Measurements from ENCODE around the gene INTS11. TPM values are rescaled to one million over a fixed set of nuclear protein-coding genes. Genes with fewer than 3 reads are reported as not detected.
A peak's percentile ranks its signal among the peaks of the same experiment; 100 is the strongest.

Gene INTS11
- total and polyA plus RNA-seq, 2 of the 13 experiments (the other 11 are each of a cell fraction or from before 2014, with no cell fraction given), result 52.8 to 94.8 TPM

- Histone ChIP-seq H4K20me1 (ENCODE audit: insufficient read depth, low read length) (no peaks in the 10 kb centered on the region), H3K36me3 (replicated peaks in 1 of 2; ENCODE audit: control insufficient read depth in 1 of 2, insufficient read depth in 2 of 2, low read length in 2 of 2) (no peaks in the 10 kb centered on the region), H2AFZ (ENCODE audit: low read length) (no peak overlapping the region), H3K4me2 (ENCODE audit: low read depth, low read length) (no peak overlapping the region), H3K4me1 (ENCODE audit: insufficient read depth, low read length) (peaks cover 33% of the 10 kb centered on the region), H3K79me2 (ENCODE audit: insufficient read depth, low read length) (no peaks in the 10 kb centered on the region), H3K4me3 (replicated peaks in 1 of 3; ENCODE audit: insufficient read depth in 1 of 3, low read depth in 2 of 3, low read length in 3 of 3) (no peak overlapping the region), H3K9me3 (ENCODE audit: low read length) (no peaks in the 10 kb centered on the region), H3K9ac (ENCODE audit: insufficient read depth, low read depth, low read length) (no peak overlapping the region), H3K27me3 (ENCODE audit: control insufficient read depth in 1 of 2, insufficient read depth in 2 of 2, low read length in 2 of 2) (no peaks in the 10 kb centered on the region), H3K27ac (ENCODE audit: extremely low read length, insufficient read depth, low read length) (no peak overlapping the region)
- DNase-seq (ENCODE audit: low spot score) (no peak), ATAC-seq (no peak), FAIRE-seq (no peak)
- in situ Hi-C loops (cut with HindIII; ENCODE audit: extremely low pct_ligation_motif_present, low pct_unique_long_range_greater_than_20kb) (no loop called here), intact Hi-C loops (cut with micrococcal nuclease; ENCODE audit: unreplicated experiment) (no loop called here)
- 44% methylated on average over 11 of the region's 14 CpGs for WGBS (ENCODE audit: low lambda C conversion rate)
- ChIA-PET POLR2A (interaction anchor here (1.7 kb wide), 1 partner anchor 11 kb away, joined by 5 read pairs; the partner anchor contains the start of gene AURKAIP1), CTCF (ENCODE audit: low intra/inter-chr PET ratio, low total read pairs) (no interaction called here)
- TF ChIP-seq PHF8 (CRISPR knock-in tag; IDR thresholded peaks at IDR 0.05) (no peak), ZNF343 (CRISPR knock-in tag; IDR thresholded peaks at IDR 0.05) (no peak), DNMT3B (CRISPR knock-in tag; conservative IDR thresholded peaks at IDR 0.05) (no peak), SMYD3 (CRISPR knock-in tag; IDR thresholded peaks at IDR 0.05) (no peak), CENPT (CRISPR knock-in tag; IDR thresholded peaks at IDR 0.05; ENCODE audit: low read depth) (no peak), XBP1 (CRISPR knock-in tag; IDR thresholded peaks at IDR 0.05) (no peak)
- no TSS peak for BruUV-seq (replicated peaks)
These were observed 39.8 kb upstream of the INTS11 start for GRCh38 chr1:1364266-1364665.

GRCh38 chr1:1361982-1362423 is 37.5 kb upstream of the INTS11 start:
- FAIRE-seq (peak; percentile 60), ATAC-seq (peak; percentile 60), DNase-seq (ENCODE audit: low spot score) (peak; percentile 75)
- WGBS (ENCODE audit: low lambda C conversion rate), result 0% methylated on average over 13 of the region's 13 CpGs
- peak overlapping the region; percentile 24 for H3K27ac ChIP-seq (ENCODE audit: extremely low read length, insufficient read depth, low read length)
- H3K4me2 ChIP-seq (ENCODE audit: low read depth, low read length), result peak overlapping the region; percentile 74
- H3K4me3 ChIP-seq (replicated peaks in 1 of 3; ENCODE audit: insufficient read depth in 1 of 3, low read depth in 2 of 3, low read length in 3 of 3), result peak overlapping the region; percentile 23 to 48 (median 25); a peak in 5 of 6 replicates
- H3K4me1 ChIP-seq (ENCODE audit: insufficient read depth, low read length), result peaks cover 53% of the 10 kb centered on the region
- in situ Hi-C loops (cut with HindIII; ENCODE audit: extremely low pct_ligation_motif_present, low pct_unique_long_range_greater_than_20kb), result no loop called here
- H3K79me2 ChIP-seq (ENCODE audit: insufficient read depth, low read length), result peaks cover under 1% of the 10 kb centered on the region
- intact Hi-C loops (cut with micrococcal nuclease; ENCODE audit: unreplicated experiment), result no loop called here
- no TSS peak for BruUV-seq (replicated peaks)
- H3K36me3 ChIP-seq (replicated peaks in 1 of 2; ENCODE audit: control insufficient read depth in 1 of 2, insufficient read depth in 2 of 2, low read length in 2 of 2), result no peaks in the 10 kb centered on the region
- ChIA-PET POLR2A (interaction anchor here (1.0 to 1.6 kb wide), 3 partner anchors 10 to 15 kb away, joined by 6 to 15 read pairs (median 7); partner anchors contain the start of gene AURKAIP1), CTCF (ENCODE audit: low intra/inter-chr PET ratio, low total read pairs) (no interaction called here)
- no peaks in the 10 kb centered on the region for H3K27me3 ChIP-seq (ENCODE audit: control insufficient read depth in 1 of 2, insufficient read depth in 2 of 2, low read length in 2 of 2)
- peak overlapping the region; percentile 75 for H2AFZ ChIP-seq (ENCODE audit: low read length)
- no peaks in the 10 kb centered on the region for H4K20me1 ChIP-seq (ENCODE audit: insufficient read depth, low read length)
- no peaks in the 10 kb centered on the region for H3K9me3 ChIP-seq (ENCODE audit: low read length)
- peak overlapping the region; percentile 48 for H3K9ac ChIP-seq (ENCODE audit: insufficient read depth, low read depth, low read length)
- TF ChIP-seq GZF1 (CRISPR knock-in tag; IDR thresholded peaks at IDR 0.05) (no peak), DNMT1 (CRISPR knock-in tag; IDR thresholded peaks at IDR 0.05) (0 out of 2 replicates have a peak, but pooled peaks have one; percentile 50), GTF2F1 (IDR thresholded peaks at IDR 0.05; ENCODE audit: low read length) (no peak), ZBTB7B (CRISPR knock-in tag; IDR thresholded peaks at IDR 0.05) (no peak), PLRG1 (conservative IDR thresholded peaks at IDR 0.05) (no peak), ZNF609 (CRISPR knock-in tag; IDR thresholded peaks at IDR 0.05; ENCODE audit: borderline replicate concordance) (no peak), ZNF362 (CRISPR knock-in tag; IDR thresholded peaks at IDR 0.05; ENCODE audit: borderline replicate concordance) (0 out of 2 replicates have a peak, but pooled peaks have one; percentile 68), ZNF781 (CRISPR knock-in tag; IDR thresholded peaks at IDR 0.05; ENCODE audit: borderline replicate concordance, not compliant biosample characterization) (peak; percentile 23)
